HL-60/S4 treated with retinoic acid at 250 ng/mL for 4 days and 3 days (cell line): ENCODE measurements around the gene LSM5.

ENCODE experiments used
- in situ Hi-C: fragments of 300-500 bp; cut with MboI; formaldehyde crosslinking; loops from 2 replicates; pipeline ENCODE4 v1.7.0; 2022; ENCODE audit warnings: low sequenced_read_pairs

LSM5 gene

GRCh38 chr7:32490127-32490796, at the start of gene LSM5:
LSM5 (minus strand) TSS chr7:32490380; CDS start chr7:32490365, 15 bp downstream.
- in situ Hi-C loops: no loop called here

GRCh38 chr7:32539366-32539765, 49.2 kb upstream of the LSM5 start:
- in situ Hi-C loops: no loop called here

GRCh38 chr7:32537760-32538159, 47.6 kb upstream of the LSM5 start:
- in situ Hi-C loops: no loop called here

GRCh38 chr7:32536585-32536984, 46.4 kb upstream of the LSM5 start:
- in situ Hi-C loops: no loop called here

GRCh38 chr7:32536016-32536415, 45.8 kb upstream of the LSM5 start:
- in situ Hi-C loops: no loop called here

GRCh38 chr7:32535162-32535702, 45.1 kb upstream of the LSM5 start:
- in situ Hi-C loops: no loop called here

- in situ Hi-C loops: no loop called here
These were observed 43.3 kb upstream of the LSM5 start for GRCh38 chr7:32533276-32534029.

- in situ Hi-C loops: no loop called here
These were observed 42.5 kb upstream of the LSM5 start for GRCh38 chr7:32532716-32533115.

- in situ Hi-C loops: no loop called here
These were observed 41.9 kb upstream of the LSM5 start for GRCh38 chr7:32532086-32532485.

GRCh38 chr7:32531402-32531801, 41.2 kb upstream of the LSM5 start:
- in situ Hi-C loops: no loop called here

GRCh38 chr7:32525839-32526238, 35.7 kb upstream of the LSM5 start:
- in situ Hi-C loops: no loop called here

GRCh38 chr7:32524631-32525030, 34.5 kb upstream of the LSM5 start:
- in situ Hi-C loops: no loop called here

GRCh38 chr7:32522746-32523530, 32.8 kb upstream of the LSM5 start:
- in situ Hi-C loops: no loop called here

GRCh38 chr7:32519763-32520162, 29.6 kb upstream of the LSM5 start:
- in situ Hi-C loops: no loop called here

- in situ Hi-C loops: no loop called here
These were observed 28.5 kb upstream of the LSM5 start for GRCh38 chr7:32518534-32519140.

- in situ Hi-C loops: no loop called here
These were observed 26.4 kb upstream of the LSM5 start for GRCh38 chr7:32516551-32517100.

GRCh38 chr7:32515890-32516550, 25.8 kb upstream of the LSM5 start:
- in situ Hi-C loops: no loop called here

GRCh38 chr7:32513210-32513609, 23.0 kb upstream of the LSM5 start:
- in situ Hi-C loops: no loop called here

GRCh38 chr7:32511791-32512190, 21.6 kb upstream of the LSM5 start:
- in situ Hi-C loops: no loop called here

GRCh38 chr7:32507414-32507813, 17.2 kb upstream of the LSM5 start:
- in situ Hi-C loops: no loop called here
